Fibroblast of upper back skin (primary cell): ENCODE results near the gene TMEM269.

ENCODE experiments used
- DNase-seq: peaks from one replicate; pipeline ENCODE4 v3.0.0-alpha.2; 2013

Gene TMEM269

GRCh38 chr1:42784946-42785693 is at the start of gene TMEM269:
Gene TMEM269 (plus strand): TSS chr1:42784991. CDS start chr1:42789894, 4,903 bp downstream.
- no peak for DNase-seq

GRCh38 chr1:42735056-42735455 is 49.7 kb upstream of the TMEM269 start:
- no peak for DNase-seq

- no peak for DNase-seq
Measured at GRCh38 chr1:42735477-42736105, 49.2 kb upstream of the TMEM269 start.

- DNase-seq, result no peak
Measured at GRCh38 chr1:42736152-42736551, 48.6 kb upstream of the TMEM269 start.

- no peak for DNase-seq
Measured at GRCh38 chr1:42736571-42737200, 48.1 kb upstream of the TMEM269 start.

- no peak for DNase-seq
Measured at GRCh38 chr1:42737257-42737656, 47.5 kb upstream of the TMEM269 start.

- no peak for DNase-seq
Measured at GRCh38 chr1:42737986-42738677, 46.7 kb upstream of the TMEM269 start.

GRCh38 chr1:42738678-42739226 is 46.0 kb upstream of the TMEM269 start:
- DNase-seq, result no peak

- DNase-seq, result no peak
Measured at GRCh38 chr1:42739753-42740700, 44.8 kb upstream of the TMEM269 start, which contains the start of gene CLDN19. Gene CLDN19 (minus strand): TSS chr1:42740236. CDS start chr1:42740063, 173 bp downstream.

- no peak for DNase-seq
Measured at GRCh38 chr1:42740851-42741580, 43.8 kb upstream of the TMEM269 start.

- no peak for DNase-seq
Measured at GRCh38 chr1:42741706-42742105, 43.1 kb upstream of the TMEM269 start.

GRCh38 chr1:42742141-42742540 is 42.6 kb upstream of the TMEM269 start:
- no peak for DNase-seq

- DNase-seq, result no peak
Measured at GRCh38 chr1:42742617-42743316, 42.0 kb upstream of the TMEM269 start.

- DNase-seq, result no peak
Measured at GRCh38 chr1:42743317-42744147, 41.3 kb upstream of the TMEM269 start.

- no peak for DNase-seq
Measured at GRCh38 chr1:42744148-42744413, 40.7 kb upstream of the TMEM269 start.

GRCh38 chr1:42745851-42746250 is 38.9 kb upstream of the TMEM269 start:
- no peak for DNase-seq

GRCh38 chr1:42746436-42747105 is 38.2 kb upstream of the TMEM269 start:
- DNase-seq, result no peak

- DNase-seq, result no peak
Measured at GRCh38 chr1:42747125-42747524, 37.7 kb upstream of the TMEM269 start.

GRCh38 chr1:42748021-42748420 is 36.8 kb upstream of the TMEM269 start:
- DNase-seq, result no peak
